Naive thymus-derived CD4-positive, alpha-beta T cell (primary cell): ENCODE results near the gene IL17RE. TPM values are rescaled to one million over a fixed set of nuclear protein-coding genes. Genes with fewer than 3 reads are reported as not detected.
A peak's percentile ranks its signal among the peaks of the same experiment; 100 is the strongest.

Experiments used
- ATAC-seq: fragments of 150-1000 bp; cut with Tn5 transposase; 2 replicates; pipeline ENCODE4 v1.10.0; 2021; ENCODE audit warnings: mild to moderate bottlenecking, moderate library complexity
- CTCF ChIA-PET: fragments of 350-600 bp; sonication (Branson Sonifier 250); formaldehyde crosslinking; loops from one replicate; lab custom pipeline; 2021; ENCODE audit warnings: antibody characterized with exemption; lab: Charles Lee
- POLR2A ChIA-PET: fragments of 350-600 bp; sonication (Branson Sonifier 250); formaldehyde crosslinking; loops from one replicate; lab custom pipeline; 2021; ENCODE audit warnings: antibody characterized with exemption, inconsistent platforms; lab: Charles Lee
- DNase-seq, 9 donors: peaks; one replicate each; pipeline versions ENCODE4 v3.0.0 to v3.0.0-alpha.2; 2020 to 2022; ENCODE audit warnings: mixed read lengths in 1 of 9
- H3K27ac ChIP-seq: one replicate; pipeline ENCODE4 v1.7.0; 2013; ENCODE audit warnings: mild to moderate bottlenecking, low read depth, low read length, moderate library complexity
- H3K27me3 ChIP-seq, 2 donors: one replicate each; pipeline ENCODE4 v1.7.0; 2013; ENCODE audit warnings: low read length in 2 of 2, mild to moderate bottlenecking in 2 of 2, moderate library complexity in 2 of 2; ENCODE audit not compliant: control insufficient read depth in 2 of 2, insufficient read depth in 2 of 2
- H3K36me3 ChIP-seq, 3 experiments: 1 replicate in 2 of 3; 2 replicates in 1 of 3; pipeline ENCODE4 v1.7.0; 2013; ENCODE audit warnings: low read length in 3 of 3, mild to moderate bottlenecking in 3 of 3, moderate library complexity in 1 of 3; ENCODE audit not compliant: insufficient read depth in 3 of 3, control insufficient read depth in 2 of 3
- H3K4me1 ChIP-seq, 2 donors: one replicate each; pipeline ENCODE4 v1.7.0; 2013; ENCODE audit warnings: low read length in 2 of 2, mild to moderate bottlenecking in 2 of 2, moderate library complexity in 1 of 2; ENCODE audit not compliant: control insufficient read depth in 2 of 2, insufficient read depth in 2 of 2
- H3K4me3 ChIP-seq: 2 replicates; pipeline ENCODE4 v1.7.0; 2013; ENCODE audit warnings: mild to moderate bottlenecking, low read length
- H3K9me3 ChIP-seq, 3 experiments: 1 replicate in 2 of 3; 2 replicates in 1 of 3; pipeline ENCODE4 v1.7.0; 2013; ENCODE audit warnings: low read length in 3 of 3; ENCODE audit not compliant: control insufficient read depth in 2 of 3
- H3K27ac Mint-ChIP-seq, 9 donors: one replicate each; pipeline ENCODE4 v1.8.0; 2020 to 2022; ENCODE audit warnings: mixed read lengths in 9 of 9, mild to moderate bottlenecking in 8 of 9, moderate library complexity in 5 of 9, inconsistent platforms in 2 of 9
- H3K27me3 Mint-ChIP-seq, 5 donors: one replicate each; pipeline ENCODE4 v1.8.0; 2021 to 2022; ENCODE audit warnings: mixed read lengths in 5 of 5, mild to moderate bottlenecking in 1 of 5
- H3K36me3 Mint-ChIP-seq, 5 donors: one replicate each; pipeline ENCODE4 v1.8.0; 2020 to 2022; ENCODE audit warnings: mixed read lengths in 5 of 5, mild to moderate bottlenecking in 3 of 5, inconsistent platforms in 1 of 5
- H3K4me1 Mint-ChIP-seq, 7 donors: one replicate each; pipeline ENCODE4 v1.8.0; 2020 to 2022; ENCODE audit warnings: mixed read lengths in 7 of 7, mild to moderate bottlenecking in 3 of 7, inconsistent platforms in 1 of 7
- H3K4me3 Mint-ChIP-seq, 10 donors: one replicate each; pipeline ENCODE4 v1.8.0; 2020 to 2022; ENCODE audit warnings: mild to moderate bottlenecking in 10 of 10, mixed read lengths in 10 of 10, moderate library complexity in 6 of 10, inconsistent platforms in 2 of 10
- H3K9me3 Mint-ChIP-seq, 11 donors: one replicate each; pipeline ENCODE4 v1.8.0; 2020 to 2022; ENCODE audit warnings: mixed read lengths in 11 of 11, mild to moderate bottlenecking in 4 of 11, inconsistent platforms in 1 of 11, moderate library complexity in 1 of 11
- intact Hi-C, 2 donors: fragments of 100-400 bp; cut with micrococcal nuclease; formaldehyde crosslinking; loops; one replicate each; pipeline ENCODE4 v1.15.1; 2023
- polyA plus RNA-seq, 2 donors: library from polyadenylated mRNA; unstranded; fragments of 300-500 nt; fragmentation: Illumina TruSeq; gene quantifications; one replicate each; pipeline ENCODE4 v1.2.3, GENCODE V29; 2021
- total RNA-seq, 6 experiments: library from RNA in 5 of 6; stranded (reverse) in 5 of 6; gene quantifications; 1 replicate in 5 of 6; 2 replicates in 1 of 6; pipeline ENCODE4 v1.2.3 and lab custom pipeline; 2021 to 2026

IL17RE gene
- total and polyA plus RNA-seq, 7 experiments from 2014 or later: 0.19 to 2.2 (median 0.38) TPM; not detected in 2

- H3K36me3 ChIP-seq: no peaks in the 10 kb centered on the region
- Mint-ChIP-seq H3K36me3 (no peaks in the 10 kb centered on the region), H3K4me3 (no peak overlapping the region), H3K9me3 (no peaks in the 10 kb centered on the region), H3K27me3 (peaks cover 0 to 5% (median 0%) of the 10 kb centered on the region in 5 donors), H3K4me1 (peaks cover 0 to 15% (median 0%) of the 10 kb centered on the region in 7 donors), H3K27ac (no peak overlapping the region)
- ChIA-PET CTCF (no interaction called here), POLR2A (no interaction called here)
- intact Hi-C loops: no loop called here
- no peaks in the 10 kb centered on the region for H3K9me3 ChIP-seq
- H3K4me3 ChIP-seq: no peak overlapping the region
- no peak for DNase-seq
- no peak for ATAC-seq
- no peak overlapping the region for H3K27ac ChIP-seq
- no peaks in the 10 kb centered on the region for H3K4me1 ChIP-seq
- H3K27me3 ChIP-seq: no peaks in the 10 kb centered on the region
Measured at GRCh38 chr3:9909221-9910013, 6.8 kb downstream of the IL17RE start.

GRCh38 chr3:9911863-9912262 is 9.2 kb downstream of the IL17RE start:
- ATAC-seq (no peak), DNase-seq (no peak)
- Mint-ChIP-seq H3K4me1 (peaks cover 0 to 25% (median 8%) of the 10 kb centered on the region in 7 donors), H3K4me3 (no peak overlapping the region), H3K9me3 (no peaks in the 10 kb centered on the region), H3K36me3 (no peaks in the 10 kb centered on the region), H3K27me3 (peaks cover 0 to 5% (median 0%) of the 10 kb centered on the region in 5 donors), H3K27ac (peak overlapping the region in 1 of 9 donors; percentile 5)
- Histone ChIP-seq H3K4me3 (no peak overlapping the region), H3K27ac (no peak overlapping the region), H3K27me3 (no peaks in the 10 kb centered on the region), H3K9me3 (no peaks in the 10 kb centered on the region), H3K4me1 (peaks cover 0 to 11% of the 10 kb centered on the region in 2 donors), H3K36me3 (no peaks in the 10 kb centered on the region)
- CTCF ChIA-PET: no interaction called here
- POLR2A ChIA-PET: interaction anchor here (1.7 to 2.3 kb wide), 2 partner anchors 19 to 21 kb away, joined by 3 to 9 read pairs; partner anchors contain the start of gene CRELD1
- intact Hi-C loops: no loop called here

- ATAC-seq: peak; percentile 44
- H3K4me3 Mint-ChIP-seq: no peak overlapping the region
- POLR2A ChIA-PET: interaction anchor here (1.7 to 2.3 kb wide), 2 partner anchors 19 to 21 kb away, joined by 3 to 9 read pairs; partner anchors contain the start of gene CRELD1
Measured at GRCh38 chr3:9912294-9912935, 9.8 kb downstream of the IL17RE start.

GRCh38 chr3:9913601-9914000 is 11.0 kb downstream of the IL17RE start:
- ChIA-PET POLR2A (interaction anchor here (2.3 kb wide), 1 partner anchor 19 kb away, joined by 9 read pairs; the partner anchor contains the start of gene CRELD1), CTCF (no interaction called here)
- no peaks in the 10 kb centered on the region for H3K36me3 Mint-ChIP-seq
- intact Hi-C loops: no loop called here
- no peaks in the 10 kb centered on the region for H3K36me3 ChIP-seq
- H3K27ac Mint-ChIP-seq: no peak overlapping the region
- DNase-seq: no peak
- ATAC-seq: no peak
- peaks cover 0 to 26% (median 8%) of the 10 kb centered on the region in 7 donors for H3K4me1 Mint-ChIP-seq
- no peaks in the 10 kb centered on the region for H3K27me3 ChIP-seq
- no peak overlapping the region for H3K4me3 ChIP-seq
- H3K27me3 Mint-ChIP-seq: peaks cover 0 to 5% (median 0%) of the 10 kb centered on the region in 5 donors
- H3K4me1 ChIP-seq: peaks cover 0 to 11% of the 10 kb centered on the region in 2 donors
- peak overlapping the region in 2 of 10 donors; percentile 18 to 38 for H3K4me3 Mint-ChIP-seq
- no peaks in the 10 kb centered on the region for H3K9me3 ChIP-seq
- H3K27ac ChIP-seq: no peak overlapping the region
- H3K9me3 Mint-ChIP-seq: no peaks in the 10 kb centered on the region

More at GRCh38 chr3:9912294-9912935, 9.8 kb downstream of the IL17RE start:
- Histone ChIP-seq H3K4me3 (no peak overlapping the region), H3K36me3 (no peaks in the 10 kb centered on the region), H3K27ac (no peak overlapping the region), H3K27me3 (no peaks in the 10 kb centered on the region), H3K4me1 (peaks cover 0 to 11% of the 10 kb centered on the region in 2 donors), H3K9me3 (no peaks in the 10 kb centered on the region)
- no peaks in the 10 kb centered on the region for H3K36me3 Mint-ChIP-seq
- peaks cover 0 to 26% (median 8%) of the 10 kb centered on the region in 7 donors for H3K4me1 Mint-ChIP-seq
- intact Hi-C loops: no loop called here
- H3K27ac Mint-ChIP-seq: peak overlapping the region in 1 of 9 donors; percentile 5
- peaks cover 0 to 5% (median 0%) of the 10 kb centered on the region in 5 donors for H3K27me3 Mint-ChIP-seq
- CTCF ChIA-PET: no interaction called here
- no peak for DNase-seq
- no peaks in the 10 kb centered on the region for H3K9me3 Mint-ChIP-seq

- no peak for ATAC-seq
- CTCF ChIA-PET: no interaction called here
Measured at GRCh38 chr3:9914011-9914410, 11.4 kb downstream of the IL17RE start.

GRCh38 chr3:9914559-9915253 is 12.1 kb downstream of the IL17RE start:
- CTCF ChIA-PET: no interaction called here
- H3K4me3 Mint-ChIP-seq: peak overlapping the region in 9 of 10 donors; percentile 55 to 85 (median 72)
- H3K27ac Mint-ChIP-seq: no peak overlapping the region
- intact Hi-C loops: loop anchor here in 1 of 2 donors (1.0 to 2.0 kb wide), 2 partner anchors 24 to 66 kb away; partner anchors contain the start of gene JAGN1
- H3K9me3 Mint-ChIP-seq: no peaks in the 10 kb centered on the region
- DNase-seq (no peak), ATAC-seq (no peak)
- no peaks in the 10 kb centered on the region for H3K36me3 Mint-ChIP-seq
- H3K4me3 ChIP-seq: peak overlapping the region; percentile 48
- no peak overlapping the region for H3K27ac ChIP-seq
- POLR2A ChIA-PET: interaction anchor here (1.2 kb wide), 1 partner anchor 24 kb away, joined by 3 read pairs; the partner anchor contains the start of gene JAGN1
- no peaks in the 10 kb centered on the region for H3K9me3 ChIP-seq
- no peaks in the 10 kb centered on the region for H3K27me3 ChIP-seq
- peaks cover 0 to 11% of the 10 kb centered on the region in 2 donors for H3K4me1 ChIP-seq
- H3K4me1 Mint-ChIP-seq: peaks cover 0 to 19% (median 8%) of the 10 kb centered on the region in 7 donors
- no peaks in the 10 kb centered on the region for H3K36me3 ChIP-seq
- H3K27me3 Mint-ChIP-seq: peaks cover 0 to 3% (median 0%) of the 10 kb centered on the region in 5 donors

More at GRCh38 chr3:9914011-9914410, 11.4 kb downstream of the IL17RE start:
- Mint-ChIP-seq H3K36me3 (no peaks in the 10 kb centered on the region), H3K27me3 (peaks cover 0 to 5% (median 0%) of the 10 kb centered on the region in 5 donors), H3K4me3 (peak overlapping the region in 3 of 10 donors; percentile 18 to 84 (median 55)), H3K27ac (no peak overlapping the region), H3K4me1 (peaks cover 0 to 26% (median 8%) of the 10 kb centered on the region in 7 donors), H3K9me3 (no peaks in the 10 kb centered on the region)
- Histone ChIP-seq H3K4me1 (peaks cover 0 to 11% of the 10 kb centered on the region in 2 donors), H3K4me3 (no peak overlapping the region), H3K9me3 (no peaks in the 10 kb centered on the region), H3K27ac (no peak overlapping the region), H3K36me3 (no peaks in the 10 kb centered on the region), H3K27me3 (no peaks in the 10 kb centered on the region)
- POLR2A ChIA-PET: interaction anchor here (1.2 kb wide), 1 partner anchor 23 kb away, joined by 3 read pairs; the partner anchor contains the start of gene JAGN1
- no peak for DNase-seq
- intact Hi-C loops: loop anchor here in 1 of 2 donors (2.0 kb wide), 1 partner anchor 65 kb away; no protein-coding TSS in a partner anchor
